Testis (tissue), 2 donors: ENCODE data around the gene CRY1.

Experiments used
- POLR2A ChIP-seq: fragments of 450-650 bp; IDR thresholded peaks from one replicate; pipeline ENCODE4 v1.6.1; 2017; ENCODE audit warnings: antibody characterized with exemption, mild to moderate bottlenecking, moderate library complexity
- TF ChIP-seq, protein P1 (sequence below), 3 experiments: fragments of 450-650 bp in 2 of 3; fragments of 200-600 bp in 1 of 3; sonication (generic) in 1 of 3; IDR thresholded peaks; one replicate each; pipeline ENCODE4 v1.5.1; 2016 to 2019; ENCODE audit warnings: antibody characterized with exemption in 3 of 3, mild to moderate bottlenecking in 2 of 3, moderate library complexity in 1 of 3

GRCh38 chr12:107091381-107091780 lies 2.0 kb downstream of the CRY1 start:
- TF ChIP-seq, protein P1, sequence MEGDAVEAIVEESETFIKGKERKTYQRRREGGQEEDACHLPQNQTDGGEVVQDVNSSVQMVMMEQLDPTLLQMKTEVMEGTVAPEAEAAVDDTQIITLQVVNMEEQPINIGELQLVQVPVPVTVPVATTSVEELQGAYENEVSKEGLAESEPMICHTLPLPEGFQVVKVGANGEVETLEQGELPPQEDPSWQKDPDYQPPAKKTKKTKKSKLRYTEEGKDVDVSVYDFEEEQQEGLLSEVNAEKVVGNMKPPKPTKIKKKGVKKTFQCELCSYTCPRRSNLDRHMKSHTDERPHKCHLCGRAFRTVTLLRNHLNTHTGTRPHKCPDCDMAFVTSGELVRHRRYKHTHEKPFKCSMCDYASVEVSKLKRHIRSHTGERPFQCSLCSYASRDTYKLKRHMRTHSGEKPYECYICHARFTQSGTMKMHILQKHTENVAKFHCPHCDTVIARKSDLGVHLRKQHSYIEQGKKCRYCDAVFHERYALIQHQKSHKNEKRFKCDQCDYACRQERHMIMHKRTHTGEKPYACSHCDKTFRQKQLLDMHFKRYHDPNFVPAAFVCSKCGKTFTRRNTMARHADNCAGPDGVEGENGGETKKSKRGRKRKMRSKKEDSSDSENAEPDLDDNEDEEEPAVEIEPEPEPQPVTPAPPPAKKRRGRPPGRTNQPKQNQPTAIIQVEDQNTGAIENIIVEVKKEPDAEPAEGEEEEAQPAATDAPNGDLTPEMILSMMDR (IDR thresholded peaks at IDR 0.05), result no peak
- no peak for TF ChIP-seq POLR2A
